Upper lobe of right lung (tissue), 1 donor: ENCODE results near the gene TRDMT1. TPM values are rescaled to one million over a fixed set of nuclear protein-coding genes. Genes with fewer than 3 reads are reported as not detected.

Source experiments
- ATAC-seq: fragments of 200-7000 bp; cut with Tn5 transposase; one replicate; pipeline ENCODE4 v1.9.1; 2020; ENCODE audit warnings: mild to moderate bottlenecking, moderate library complexity
- DNase-seq: peaks from one replicate; pipeline ENCODE4 v3.0.0-alpha.2; 2020
- H3K27ac ChIP-seq: fragments of 200-600 bp; one replicate; pipeline ENCODE4 v1.8.0; 2022
- H3K27me3 ChIP-seq: fragments of 200-600 bp; one replicate; pipeline ENCODE4 v1.8.0; 2022; ENCODE audit warnings: mild to moderate bottlenecking
- H3K36me3 ChIP-seq: fragments of 200-600 bp; one replicate; pipeline ENCODE4 v1.8.0; 2022
- H3K4me1 ChIP-seq: fragments of 200-600 bp; one replicate; pipeline ENCODE4 v1.8.0; 2022
- H3K4me3 ChIP-seq: fragments of 200-600 bp; one replicate; pipeline ENCODE4 v1.8.0; 2022; ENCODE audit warnings: mild to moderate bottlenecking
- H3K9me3 ChIP-seq: fragments of 200-600 bp; one replicate; pipeline ENCODE4 v1.8.0; 2022
- intact Hi-C: fragments of 100-400 bp; cut with DNase I; formaldehyde crosslinking; loops from one replicate; pipeline ENCODE4 v1.11.0; 2022
- total RNA-seq: library from RNA; stranded (reverse); fragmentation: NEBNext Ultra II Directional; extraction: Animal tissue kit (Norgen Biotek cat#: 25700); gene quantifications from one replicate; pipeline ENCODE4 v1.2.1, GENCODE V29; 2021
- TF ChIP-seq, protein P1 (sequence below): fragments of 200-600 bp; IDR thresholded peaks from one replicate; pipeline ENCODE4 v1.8.0; 2022; ENCODE audit warnings: antibody characterized with exemption
- donor health status: DM: no; HTN: yes; CAD: no; lungs with severe emphysema.

Gene TRDMT1
- total RNA-seq, 1 donor from 2014 or later = 9.2 TPM

DNA sequence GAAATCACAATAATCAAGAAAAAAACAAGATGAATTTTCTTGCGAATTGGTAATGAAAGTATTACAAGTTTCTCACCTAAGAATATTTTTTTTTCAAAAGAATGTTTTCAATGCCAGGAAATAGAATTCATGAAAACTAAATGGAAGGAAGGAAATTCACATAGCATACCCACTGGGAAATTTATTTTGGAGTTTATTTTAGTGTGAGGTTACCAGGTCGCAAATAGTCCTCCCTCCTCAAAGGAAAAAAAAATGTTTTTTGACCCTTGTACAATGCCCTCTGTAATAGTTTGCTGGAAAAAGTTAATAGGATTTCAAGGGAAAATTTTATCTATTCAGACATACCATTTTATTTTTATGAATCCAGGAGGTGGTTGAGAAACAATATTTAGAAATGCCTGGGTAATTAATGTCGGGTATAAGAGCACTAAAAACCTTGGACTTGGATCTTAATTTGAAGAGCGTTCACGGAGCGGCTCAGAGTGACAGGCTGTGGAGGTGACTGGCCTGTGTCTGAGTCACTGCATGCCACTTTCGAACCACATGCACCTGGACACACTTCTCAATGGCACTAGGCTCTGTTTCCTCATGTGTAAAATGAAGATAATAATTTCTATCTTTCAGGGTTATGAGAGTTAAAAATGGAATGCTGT lies 100.1 kb downstream of the TRDMT1 start:
- Histone ChIP-seq H3K27ac (no peak overlapping the region), H3K36me3 (no peaks in the 10 kb centered on the region), H3K4me3 (no peak overlapping the region), H3K9me3 (no peaks in the 10 kb centered on the region), H3K27me3 (no peaks in the 10 kb centered on the region), H3K4me1 (no peaks in the 10 kb centered on the region)
- DNase-seq = no peak
- TF ChIP-seq, protein P1, sequence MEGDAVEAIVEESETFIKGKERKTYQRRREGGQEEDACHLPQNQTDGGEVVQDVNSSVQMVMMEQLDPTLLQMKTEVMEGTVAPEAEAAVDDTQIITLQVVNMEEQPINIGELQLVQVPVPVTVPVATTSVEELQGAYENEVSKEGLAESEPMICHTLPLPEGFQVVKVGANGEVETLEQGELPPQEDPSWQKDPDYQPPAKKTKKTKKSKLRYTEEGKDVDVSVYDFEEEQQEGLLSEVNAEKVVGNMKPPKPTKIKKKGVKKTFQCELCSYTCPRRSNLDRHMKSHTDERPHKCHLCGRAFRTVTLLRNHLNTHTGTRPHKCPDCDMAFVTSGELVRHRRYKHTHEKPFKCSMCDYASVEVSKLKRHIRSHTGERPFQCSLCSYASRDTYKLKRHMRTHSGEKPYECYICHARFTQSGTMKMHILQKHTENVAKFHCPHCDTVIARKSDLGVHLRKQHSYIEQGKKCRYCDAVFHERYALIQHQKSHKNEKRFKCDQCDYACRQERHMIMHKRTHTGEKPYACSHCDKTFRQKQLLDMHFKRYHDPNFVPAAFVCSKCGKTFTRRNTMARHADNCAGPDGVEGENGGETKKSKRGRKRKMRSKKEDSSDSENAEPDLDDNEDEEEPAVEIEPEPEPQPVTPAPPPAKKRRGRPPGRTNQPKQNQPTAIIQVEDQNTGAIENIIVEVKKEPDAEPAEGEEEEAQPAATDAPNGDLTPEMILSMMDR = no peak
- no peak for ATAC-seq
- intact Hi-C loops = no loop called here

DNA sequence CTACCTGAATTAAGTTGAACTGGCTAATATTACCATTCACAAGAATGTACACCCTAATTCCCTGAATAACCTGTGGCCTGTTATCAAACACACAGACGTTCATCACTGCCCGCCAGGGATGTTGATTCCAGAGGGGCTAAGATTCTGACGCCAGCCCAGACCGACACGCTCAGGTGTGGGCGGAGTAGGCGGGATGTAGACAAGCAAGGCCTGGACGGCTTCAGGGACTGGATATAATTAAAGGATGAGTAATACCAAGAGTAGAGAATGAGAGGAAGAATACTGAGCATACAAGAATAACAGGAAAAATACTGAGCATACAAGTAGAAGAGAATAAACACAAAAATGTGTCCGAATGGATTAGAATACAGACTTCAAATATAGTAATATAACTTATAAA lies 100.9 kb downstream of the TRDMT1 start:
- Histone ChIP-seq H3K9me3 (no peaks in the 10 kb centered on the region), H3K4me1 (no peaks in the 10 kb centered on the region), H3K27ac (no peak overlapping the region), H3K27me3 (no peaks in the 10 kb centered on the region), H3K36me3 (no peaks in the 10 kb centered on the region), H3K4me3 (no peak overlapping the region)
- intact Hi-C loops = no loop called here
- ATAC-seq = no peak
- DNase-seq = no peak
- TF ChIP-seq, protein P1 = no peak

DNA sequence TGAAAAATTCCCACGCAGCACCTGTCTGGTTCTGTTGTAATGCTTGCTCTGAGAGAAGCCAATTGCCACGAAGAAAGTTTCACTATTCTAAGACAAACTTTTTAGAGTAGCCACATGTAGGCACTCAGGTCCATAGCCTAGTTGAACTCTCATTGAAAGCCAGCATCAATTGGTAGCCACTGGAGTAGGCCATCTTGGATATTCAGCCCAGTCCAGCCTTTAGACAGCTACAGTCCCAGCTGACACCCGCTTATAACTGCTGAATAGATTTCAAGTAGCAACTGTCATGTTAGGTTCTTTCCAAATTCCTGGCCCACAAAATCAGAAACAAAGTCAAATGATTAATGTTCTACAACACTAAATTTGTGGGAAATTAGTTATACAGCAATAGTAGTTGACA lies 103.5 kb downstream of the TRDMT1 start:
- no peak for ATAC-seq
- DNase-seq = no peak
- TF ChIP-seq, protein P1 = no peak
- Histone ChIP-seq H3K9me3 (no peaks in the 10 kb centered on the region), H3K36me3 (no peaks in the 10 kb centered on the region), H3K27me3 (no peaks in the 10 kb centered on the region), H3K27ac (no peak overlapping the region), H3K4me3 (no peak overlapping the region), H3K4me1 (no peaks in the 10 kb centered on the region)
- intact Hi-C loops = no loop called here

Other genes with a start within 250 kb of the TRDMT1 start
- gene CUBN, start 71.9 kb downstream of the TRDMT1 start, total RNA-seq = 1.3 TPM
- 1,272 TPM for gene VIM, start 26.6 kb upstream of the TRDMT1 start, total RNA-seq